Type B pancreatic cell (in vitro differentiated cells): ENCODE results near the gene TSEN2. TPM values are rescaled to one million over a fixed set of nuclear protein-coding genes. Genes with fewer than 3 reads are reported as not detected.
"Not testable (repeated sequence)": the region's sequence is repeated elsewhere in the genome, so short reads cannot be mapped to it uniquely, and the experiment has no call there.

Source experiments
- DNase-seq: peaks from one replicate; pipeline ENCODE4 v3.0.0; 2021; ENCODE audit warnings: mixed read lengths; ENCODE audit not compliant: unreplicated experiment; ENCODE audit errors: extremely low spot score
- H3K27ac Mint-ChIP-seq: 2 replicates; pipeline ENCODE4 v1.8.0; 2021; ENCODE audit warnings: mild to moderate bottlenecking, mixed read lengths
- H3K27me3 Mint-ChIP-seq: 2 replicates; pipeline ENCODE4 v1.8.0; 2021; ENCODE audit warnings: mixed read lengths
- H3K36me3 Mint-ChIP-seq: 2 replicates; pipeline ENCODE4 v1.8.0; 2021; ENCODE audit warnings: mixed read lengths
- H3K4me1 Mint-ChIP-seq: one replicate; pipeline ENCODE4 v1.8.0; 2021; ENCODE audit warnings: mixed read lengths; ENCODE audit not compliant: unreplicated experiment
- H3K4me3 Mint-ChIP-seq: 2 replicates; pipeline ENCODE4 v1.8.0; 2021; ENCODE audit warnings: mild to moderate bottlenecking, mixed read lengths
- H3K9me3 Mint-ChIP-seq: 2 replicates; pipeline ENCODE4 v1.8.0; 2021; ENCODE audit warnings: mixed read lengths
- CTCF ChIP-seq: fragments of 200-600 bp; sonication (generic); conservative IDR thresholded peaks from 2 replicates; pipeline ENCODE4 v1.5.0; 2021; ENCODE audit warnings: antibody characterized with exemption, mild to moderate bottlenecking
- total RNA-seq: library from RNA; stranded (reverse); gene quantifications from 2 replicates; pipeline ENCODE4 v1.2.1, GENCODE V29; 2021; ENCODE audit warnings: low replicate concordance

TSEN2 gene
- total RNA-seq, 1 donor from 2014 or later: 27.7 TPM

- H3K27ac Mint-ChIP-seq: no peak overlapping the region
- no peak for DNase-seq
- H3K9me3 Mint-ChIP-seq: no peaks in the 10 kb centered on the region
- H3K4me1 Mint-ChIP-seq: no peaks in the 10 kb centered on the region
- TF ChIP-seq CTCF: no peak
- H3K4me3 Mint-ChIP-seq: no peak overlapping the region
- H3K27me3 Mint-ChIP-seq: peaks cover 3% of the 10 kb centered on the region
- no peaks in the 10 kb centered on the region for H3K36me3 Mint-ChIP-seq
These were observed 29.5 kb upstream of the TSEN2 start for GRCh38 chr3:12454816-12455121.

DNA sequence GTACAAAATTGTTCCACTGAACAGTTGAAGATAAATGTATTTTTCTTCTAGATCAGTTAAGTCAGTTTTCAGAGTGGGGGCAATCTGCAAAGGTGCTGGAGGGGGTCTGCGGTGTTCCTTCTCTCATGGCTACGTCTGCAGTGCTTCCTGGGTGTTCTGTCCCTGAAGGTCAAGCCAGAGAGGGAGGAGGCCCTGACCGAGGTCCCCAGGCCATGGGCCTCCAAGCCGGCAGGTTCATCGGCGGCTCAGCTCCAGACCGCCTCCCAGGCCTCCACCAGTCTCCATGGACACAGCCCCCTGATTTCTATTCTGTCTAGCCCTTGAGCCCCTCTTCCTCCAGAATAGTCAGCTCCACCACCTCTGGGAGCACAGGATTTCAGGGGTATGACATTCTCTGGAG, 28.5 kb upstream of the TSEN2 start:
- no peak overlapping the region for H3K27ac Mint-ChIP-seq
- no peak overlapping the region for H3K4me3 Mint-ChIP-seq
- no peaks in the 10 kb centered on the region for H3K36me3 Mint-ChIP-seq
- peaks cover 3% of the 10 kb centered on the region for H3K27me3 Mint-ChIP-seq
- no peaks in the 10 kb centered on the region for H3K9me3 Mint-ChIP-seq
- no peaks in the 10 kb centered on the region for H3K4me1 Mint-ChIP-seq
- DNase-seq: no peak
- TF ChIP-seq CTCF: no peak

DNA sequence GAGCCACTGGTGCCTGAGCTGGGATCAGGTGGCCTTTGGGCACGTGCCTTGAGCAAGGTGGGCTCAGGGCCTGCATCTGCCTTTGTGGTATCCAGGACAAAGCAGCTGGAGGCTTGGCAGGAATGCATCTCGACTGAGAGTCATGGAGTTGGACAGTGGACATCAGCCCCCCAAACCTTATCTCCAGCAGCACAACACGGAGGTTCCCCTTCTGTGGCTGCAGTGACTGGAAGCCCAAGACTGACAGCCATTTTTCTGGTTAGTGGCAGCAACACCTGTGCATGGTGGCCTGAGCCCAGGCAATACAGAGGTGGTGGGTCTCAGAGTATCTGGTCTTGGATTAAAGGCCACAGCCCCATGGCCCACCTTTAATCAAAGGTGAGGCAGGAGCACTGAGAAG, 27.8 kb upstream of the TSEN2 start:
- H3K27me3 Mint-ChIP-seq: peaks cover 3% of the 10 kb centered on the region
- no peaks in the 10 kb centered on the region for H3K4me1 Mint-ChIP-seq
- DNase-seq: no peak
- no peak overlapping the region for H3K4me3 Mint-ChIP-seq
- H3K9me3 Mint-ChIP-seq: no peaks in the 10 kb centered on the region
- TF ChIP-seq CTCF: no peak
- H3K36me3 Mint-ChIP-seq: no peaks in the 10 kb centered on the region
- no peak overlapping the region for H3K27ac Mint-ChIP-seq

DNA sequence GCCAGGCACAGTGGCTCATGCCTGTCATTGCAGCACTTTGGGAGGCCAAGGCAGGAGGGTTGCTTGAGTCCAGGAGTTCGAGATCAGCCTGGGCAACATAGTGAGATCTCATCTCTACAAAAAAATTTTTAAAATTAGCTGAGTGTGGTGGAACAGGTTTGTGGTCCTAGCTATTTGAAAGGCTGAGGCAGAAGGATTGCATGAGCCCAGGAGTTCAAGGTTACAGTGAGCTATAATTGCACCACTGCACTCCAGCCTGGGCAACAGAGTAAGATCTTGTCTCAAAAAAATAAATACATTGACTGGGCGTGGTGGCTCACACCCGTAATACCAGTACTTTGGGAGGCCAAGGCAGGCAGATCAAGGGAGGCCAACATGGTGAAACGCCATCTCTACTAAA, 26.9 kb upstream of the TSEN2 start:
- H3K27me3 Mint-ChIP-seq, DNase-seq, H3K9me3 Mint-ChIP-seq, H3K4me1 Mint-ChIP-seq, H3K36me3 Mint-ChIP-seq, H3K4me3 Mint-ChIP-seq, H3K27ac Mint-ChIP-seq: not testable (repeated sequence)

- Mint-ChIP-seq H3K4me3 (no peak overlapping the region), H3K27ac (no peak overlapping the region), H3K4me1 (no peaks in the 10 kb centered on the region), H3K9me3 (no peaks in the 10 kb centered on the region), H3K27me3 (peaks cover 4% of the 10 kb centered on the region), H3K36me3 (no peaks in the 10 kb centered on the region)
- TF ChIP-seq CTCF: no peak
- DNase-seq: no peak
These were observed 25.4 kb upstream of the TSEN2 start for GRCh38 chr3:12458901-12459300.

GRCh38 chr3:12460127-12460526, 24.2 kb upstream of the TSEN2 start:
- no peak for TF ChIP-seq CTCF
- Mint-ChIP-seq H3K4me3 (no peak overlapping the region), H3K27me3 (peaks cover 7% of the 10 kb centered on the region), H3K27ac (no peak overlapping the region), H3K4me1 (no peaks in the 10 kb centered on the region), H3K36me3 (no peaks in the 10 kb centered on the region), H3K9me3 (no peaks in the 10 kb centered on the region)
- no peak for DNase-seq
